Neutrophil (primary cell): ENCODE measurements around the gene TNIP1.

ENCODE experiments used
- H3K27ac ChIP-seq: fragments of 200-600 bp; sonication (generic); 2 replicates; pipeline ENCODE4 v1.5.1; 2016; ENCODE audit warnings: mild to moderate bottlenecking, moderate library complexity
- H3K27me3 ChIP-seq: fragments of 200-600 bp; sonication (generic); 2 replicates; pipeline ENCODE4 v1.6.0; 2016; ENCODE audit warnings: mild to moderate bottlenecking
- H3K36me3 ChIP-seq: fragments of 200-600 bp; sonication (generic); 2 replicates; pipeline ENCODE4 v1.5.1; 2017
- H3K4me1 ChIP-seq, 2 experiments: fragments of 200-600 bp in 1 of 2; sonication (generic) in 1 of 2; 1 replicate in 1 of 2; 2 replicates in 1 of 2; pipeline versions ENCODE4 v1.5.1 to v1.6.1; 2013 to 2016; ENCODE audit warnings: low read depth in 1 of 2, low read length in 1 of 2, mild to moderate bottlenecking in 1 of 2, moderate library complexity in 1 of 2; ENCODE audit not compliant: control insufficient read depth in 1 of 2, insufficient read depth in 1 of 2
- H3K4me3 ChIP-seq, 2 experiments: fragments of 200-600 bp in 1 of 2; sonication (generic) in 1 of 2; 1 replicate in 1 of 2; 2 replicates in 1 of 2; pipeline ENCODE4 v1.5.1; 2013 to 2016; ENCODE audit warnings: low read depth in 1 of 2, low read length in 1 of 2, mild to moderate bottlenecking in 1 of 2, moderate library complexity in 1 of 2
- H3K9me3 ChIP-seq: fragments of 200-600 bp; sonication (generic); 2 replicates; pipeline ENCODE4 v1.5.1; 2016
- CTCF ChIP-seq: fragments of 200-600 bp; sonication (generic); IDR thresholded peaks from 2 replicates; pipeline ENCODE4 v1.5.1; 2016; ENCODE audit warnings: antibody characterized with exemption

TNIP1 gene

GRCh38 chr5:151007430-151008209 is 73.2 kb downstream of the TNIP1 start:
- no peak overlapping the region for H3K27ac ChIP-seq
- H3K36me3 ChIP-seq = no peaks in the 10 kb centered on the region
- H3K9me3 ChIP-seq = no peaks in the 10 kb centered on the region
- no peak for TF ChIP-seq CTCF
- no peaks in the 10 kb centered on the region for H3K27me3 ChIP-seq
- H3K4me3 ChIP-seq = no peak overlapping the region
- no peaks in the 10 kb centered on the region for H3K4me1 ChIP-seq

- TF ChIP-seq CTCF = no peak
- no peaks in the 10 kb centered on the region for H3K36me3 ChIP-seq
- no peaks in the 10 kb centered on the region for H3K27me3 ChIP-seq
- H3K9me3 ChIP-seq = no peaks in the 10 kb centered on the region
- H3K27ac ChIP-seq = no peak overlapping the region
- H3K4me1 ChIP-seq = no peaks in the 10 kb centered on the region
- H3K4me3 ChIP-seq = no peak overlapping the region
Observed at GRCh38 chr5:151006704-151007334, 74.0 kb downstream of the TNIP1 start.

- no peaks in the 10 kb centered on the region for H3K36me3 ChIP-seq
- H3K27ac ChIP-seq = no peak overlapping the region
- H3K4me1 ChIP-seq = no peaks in the 10 kb centered on the region
- H3K4me3 ChIP-seq = no peak overlapping the region
- H3K27me3 ChIP-seq = no peaks in the 10 kb centered on the region
- TF ChIP-seq CTCF = no peak
- H3K9me3 ChIP-seq = no peaks in the 10 kb centered on the region
Observed at GRCh38 chr5:151005950-151006576, 74.8 kb downstream of the TNIP1 start.

- no peaks in the 10 kb centered on the region for H3K36me3 ChIP-seq
- no peaks in the 10 kb centered on the region for H3K9me3 ChIP-seq
- no peak for TF ChIP-seq CTCF
- no peaks in the 10 kb centered on the region for H3K4me1 ChIP-seq
- no peak overlapping the region for H3K27ac ChIP-seq
- no peaks in the 10 kb centered on the region for H3K27me3 ChIP-seq
- H3K4me3 ChIP-seq = no peak overlapping the region
Observed at GRCh38 chr5:151005187-151005949, 75.5 kb downstream of the TNIP1 start.

GRCh38 chr5:151004499-151004898 is 76.3 kb downstream of the TNIP1 start:
- no peak for TF ChIP-seq CTCF
- Histone ChIP-seq H3K36me3 (no peaks in the 10 kb centered on the region), H3K27me3 (no peaks in the 10 kb centered on the region), H3K27ac (no peak overlapping the region), H3K4me3 (no peak overlapping the region), H3K4me1 (no peaks in the 10 kb centered on the region), H3K9me3 (no peaks in the 10 kb centered on the region)
